Transverse colon (tissue), 4 donors: Measurements from ENCODE around the gene TCFL5.

Experiments
- CTCF ChIP-seq, 5 experiments: fragments of 200-600 bp in 3 of 5; fragments of 450-650 bp in 2 of 5; sonication (generic) in 3 of 5; IDR thresholded peaks; 1 replicate in 2 of 5; 2 replicates in 3 of 5; pipeline ENCODE4 v1.5.1; 2016 to 2017; ENCODE audit warnings: antibody characterized with exemption in 5 of 5, inconsistent platforms in 3 of 5, mild to moderate bottlenecking in 2 of 5, moderate library complexity in 1 of 5
- POLR2AphosphoS5 ChIP-seq, 3 donors: sonication (generic); formaldehyde crosslinking; IDR thresholded peaks; one replicate each; pipeline ENCODE4 v1.6.1; 2016; ENCODE audit warnings: antibody characterized with exemption in 3 of 3

GRCh38 chr20:62832212-62832922 lies 29.3 kb downstream of the TCFL5 start:
- no peak for TF ChIP-seq POLR2AphosphoS5 (IDR thresholded peaks at IDR 0.05)
- TF ChIP-seq CTCF (IDR thresholded peaks at IDR 0.05): no peak
